NCI-H1092 (cell line): ENCODE measurements around the gene TMED8.
A peak's percentile ranks its signal among the peaks of the same experiment; 100 is the strongest.
"Not testable (repeated sequence)": the region's sequence is repeated elsewhere in the genome, so short reads cannot be mapped to it uniquely, and the experiment has no call there.

Experiments used
- DNase-seq: peaks from one replicate; lab custom pipeline; 2025; lab: John Stamatoyannopoulos, UW

The TMED8 gene

GRCh38 chr14:77359626-77360025, 17.3 kb downstream of the TMED8 start:
- no peak for DNase-seq

- no peak for DNase-seq
Measured at GRCh38 chr14:77356899-77357298, 20.0 kb downstream of the TMED8 start.

- no peak for DNase-seq
Measured at GRCh38 chr14:77355811-77356210, 21.1 kb downstream of the TMED8 start.

DNA sequence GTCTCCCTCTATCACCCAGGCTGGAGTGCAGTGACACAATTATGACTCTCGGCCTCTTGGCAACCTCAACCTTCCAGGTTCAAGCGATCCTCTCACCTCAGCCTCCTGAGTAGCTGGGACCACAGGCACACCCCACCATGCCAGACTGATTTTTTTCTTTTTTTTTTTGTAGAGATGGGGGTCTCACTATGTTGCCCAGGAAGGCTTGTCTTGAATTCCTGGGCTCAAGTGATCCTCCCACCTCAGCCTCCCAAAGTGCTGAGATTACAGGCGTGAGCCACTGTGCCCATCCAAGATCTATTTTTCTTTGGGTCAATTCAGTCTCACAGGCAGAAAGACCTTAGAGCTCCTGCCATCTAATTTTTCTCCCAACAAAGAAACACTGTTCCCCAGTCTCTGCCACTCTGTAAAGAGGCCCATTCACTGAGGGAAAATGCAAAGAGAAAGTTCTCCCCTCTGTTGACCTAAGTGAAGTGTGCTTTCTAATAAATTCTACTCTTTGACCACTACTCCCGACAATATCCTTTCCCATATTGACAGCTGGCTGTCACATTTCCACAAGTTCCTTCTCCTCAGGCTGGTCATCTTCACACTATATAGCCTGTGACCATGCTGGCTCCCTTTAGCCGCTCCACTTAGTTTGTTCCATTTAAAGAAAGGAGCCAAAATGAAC, 23.3 kb downstream of the TMED8 start:
- no peak for DNase-seq

- DNase-seq: no peak
Measured at GRCh38 chr14:77347751-77348150, 29.1 kb downstream of the TMED8 start.

DNA sequence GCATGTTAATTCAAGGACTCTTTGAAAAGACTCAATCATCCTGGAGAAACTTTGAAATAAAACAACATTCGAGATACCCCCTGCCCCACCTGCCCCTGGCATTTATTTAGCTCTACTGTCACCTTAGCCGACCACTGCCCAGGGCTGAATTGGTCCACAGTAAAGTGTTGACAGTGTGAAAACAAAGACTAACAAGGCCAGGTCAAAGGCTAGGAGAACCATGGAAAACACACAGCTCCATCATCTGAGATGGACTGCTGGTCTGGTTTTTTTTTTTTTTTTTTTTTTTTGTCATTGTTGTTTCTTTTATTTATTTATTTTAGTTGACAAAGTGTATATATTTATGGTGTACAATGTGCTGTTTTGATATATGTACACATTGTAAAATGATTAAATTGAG, 30.4 kb downstream of the TMED8 start:
- no peak for DNase-seq

GRCh38 chr14:77344377-77344996, 32.4 kb downstream of the TMED8 start:
- DNase-seq: no peak

- no peak for DNase-seq
Measured at GRCh38 chr14:77343662-77344061, 33.2 kb downstream of the TMED8 start.

GRCh38 chr14:77342726-77343397, 34.0 kb downstream of the TMED8 start:
- no peak for DNase-seq

GRCh38 chr14:77340389-77340788, 36.5 kb downstream of the TMED8 start:
- no peak for DNase-seq

- DNase-seq: no peak
Measured at GRCh38 chr14:77339407-77339806, 37.5 kb downstream of the TMED8 start.

- DNase-seq: no peak
Measured at GRCh38 chr14:77338302-77338701, 38.6 kb downstream of the TMED8 start.

DNA sequence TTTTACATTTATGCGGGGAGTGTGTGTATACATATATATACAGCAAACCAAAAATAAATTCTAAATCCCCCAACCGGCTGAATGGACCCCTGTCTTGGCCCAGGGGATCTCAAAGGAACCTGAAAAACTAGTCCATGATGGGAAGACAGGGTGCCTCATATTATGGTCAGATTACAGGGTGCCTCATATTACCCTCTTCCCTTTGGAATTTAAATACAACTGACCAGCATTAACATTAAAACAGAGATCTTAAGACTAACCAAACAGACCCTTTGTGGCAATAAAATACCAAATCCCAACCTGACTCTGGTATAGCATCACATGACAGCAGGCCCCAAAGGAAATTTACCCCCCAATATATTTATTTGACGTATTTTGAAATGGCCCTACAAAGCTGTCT, 39.0 kb downstream of the TMED8 start:
- DNase-seq: no peak

DNA sequence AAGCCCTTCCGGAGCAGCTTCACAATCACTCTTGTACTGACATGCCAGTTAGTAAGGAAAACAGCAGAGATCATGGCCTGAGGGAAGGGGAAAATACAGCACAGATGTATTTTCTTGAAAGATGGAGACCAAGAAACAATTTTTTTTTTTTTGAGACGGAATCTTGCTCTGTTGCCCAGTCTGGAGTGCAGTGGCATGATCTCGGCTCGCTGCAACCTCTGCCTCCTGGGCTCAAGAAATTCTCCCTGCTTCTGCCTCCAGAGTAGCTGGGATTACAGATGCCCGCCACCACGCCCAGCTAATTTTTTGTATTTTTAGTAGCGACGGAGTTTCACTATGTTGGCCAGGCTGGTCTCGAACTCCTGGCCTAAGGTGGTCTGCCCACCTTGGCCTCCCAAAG, 39.6 kb downstream of the TMED8 start:
- not testable (repeated sequence) for DNase-seq

GRCh38 chr14:77335576-77335975, 41.3 kb downstream of the TMED8 start:
- DNase-seq: no peak

DNA sequence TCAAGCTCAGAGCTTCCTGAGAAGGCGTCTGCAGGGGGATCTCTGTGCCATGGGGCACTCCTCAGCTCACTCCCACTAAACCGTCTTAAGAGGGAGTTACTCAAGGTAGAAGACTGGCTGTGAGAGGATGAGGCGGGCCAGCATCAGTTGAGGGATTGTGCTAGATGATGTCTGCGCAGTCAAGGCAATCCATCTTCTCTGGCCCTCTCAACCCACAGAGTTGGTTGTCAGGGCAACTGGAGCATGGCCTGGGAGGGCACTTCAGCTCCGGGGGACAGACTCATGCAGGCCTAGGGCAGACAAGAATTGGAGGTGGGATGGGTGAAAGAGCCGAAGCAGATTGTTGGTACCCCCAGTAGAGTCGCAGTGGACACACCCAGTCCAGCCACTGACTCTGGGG, 47.0 kb downstream of the TMED8 start:
- DNase-seq: no peak

GRCh38 chr14:77327111-77327510, 49.8 kb downstream of the TMED8 start:
- DNase-seq: no peak

- DNase-seq: no peak
Measured at GRCh38 chr14:77325746-77326094, 51.2 kb downstream of the TMED8 start.

DNA sequence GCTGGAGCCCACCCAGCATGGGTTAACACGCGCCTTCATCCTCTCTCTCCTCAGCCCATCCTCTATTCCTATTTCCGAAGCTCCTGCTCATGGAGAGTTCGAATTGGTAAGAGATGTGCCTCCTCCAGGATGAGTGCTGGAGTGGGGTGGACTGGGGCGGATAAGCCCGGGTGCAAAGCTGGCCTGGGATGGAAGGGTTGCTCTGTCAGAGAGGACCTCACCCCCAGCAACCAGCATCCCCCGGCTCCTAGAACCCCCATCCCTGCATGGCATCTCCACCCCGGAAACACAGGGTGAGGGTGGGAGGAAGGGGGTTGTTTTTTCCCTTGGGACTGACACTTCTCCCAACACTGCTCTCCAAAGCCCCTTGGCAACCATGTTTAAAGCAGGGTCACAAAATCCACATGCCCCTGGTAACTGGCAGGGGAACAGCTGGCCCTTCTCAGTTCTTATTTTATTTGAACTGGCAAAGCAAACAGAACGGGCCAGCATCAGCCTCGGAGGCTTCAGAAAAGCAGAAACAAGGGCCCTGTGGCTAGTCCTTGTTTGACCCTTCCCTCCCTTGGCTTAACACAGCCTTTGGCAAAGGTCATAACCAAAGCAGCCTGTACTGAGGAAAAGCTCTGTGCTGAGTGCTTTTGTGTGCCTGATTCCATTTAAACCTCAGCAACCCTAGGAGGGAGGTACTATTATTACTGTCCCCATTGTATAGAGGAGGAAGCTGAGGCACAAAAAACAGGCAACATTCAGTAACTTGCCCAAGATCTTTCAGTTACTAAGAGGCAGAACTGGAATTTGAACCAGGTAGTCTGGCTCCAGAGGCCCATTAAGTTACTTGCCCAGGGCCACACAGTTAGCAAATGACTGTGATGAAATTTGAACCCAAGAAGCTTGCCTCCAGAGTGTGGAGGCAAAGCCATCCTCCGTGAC, 51.8 kb downstream of the TMED8 start:
- DNase-seq: peak; percentile 37

- DNase-seq: no peak
Measured at GRCh38 chr14:77324289-77324688, 52.6 kb downstream of the TMED8 start.

GRCh38 chr14:77323571-77323970, 53.3 kb downstream of the TMED8 start:
- no peak for DNase-seq

- DNase-seq: no peak
Measured at GRCh38 chr14:77322951-77323350, 53.9 kb downstream of the TMED8 start.
